ENCODE measurements around the gene EFTUD2. TPM values are rescaled to one million over a fixed set of nuclear protein-coding genes. Genes with fewer than 3 reads are reported as not detected.

The EFTUD2 gene
- total RNA-seq, 4 donors from 2014 or later = 62.5 to 131 (median 75.0) TPM

DNA sequence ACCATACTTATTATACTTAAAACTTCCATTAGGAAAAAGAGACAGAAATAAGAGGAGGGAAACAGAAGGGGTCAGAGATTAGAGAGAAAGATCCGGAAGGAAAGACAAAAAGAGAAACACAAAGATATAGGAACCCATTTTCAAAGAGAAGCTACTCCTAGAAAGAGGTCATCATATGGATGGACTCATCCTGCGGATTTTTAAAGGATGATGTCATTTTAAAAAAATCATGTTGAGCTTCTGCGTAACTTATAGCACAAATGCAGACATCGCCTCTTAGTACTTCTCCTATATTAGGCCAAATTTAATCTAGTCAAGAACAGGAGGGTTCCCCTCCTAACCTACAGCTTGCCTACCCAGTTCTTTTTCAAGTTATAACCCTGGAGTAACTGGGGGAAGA lies 18.1 kb downstream of the EFTUD2 start:
- DNase-seq (ENCODE audit: low spot score) (no peak), ATAC-seq (ENCODE audit: low FRiP score) (no peak)
- TF ChIP-seq, protein P1, sequence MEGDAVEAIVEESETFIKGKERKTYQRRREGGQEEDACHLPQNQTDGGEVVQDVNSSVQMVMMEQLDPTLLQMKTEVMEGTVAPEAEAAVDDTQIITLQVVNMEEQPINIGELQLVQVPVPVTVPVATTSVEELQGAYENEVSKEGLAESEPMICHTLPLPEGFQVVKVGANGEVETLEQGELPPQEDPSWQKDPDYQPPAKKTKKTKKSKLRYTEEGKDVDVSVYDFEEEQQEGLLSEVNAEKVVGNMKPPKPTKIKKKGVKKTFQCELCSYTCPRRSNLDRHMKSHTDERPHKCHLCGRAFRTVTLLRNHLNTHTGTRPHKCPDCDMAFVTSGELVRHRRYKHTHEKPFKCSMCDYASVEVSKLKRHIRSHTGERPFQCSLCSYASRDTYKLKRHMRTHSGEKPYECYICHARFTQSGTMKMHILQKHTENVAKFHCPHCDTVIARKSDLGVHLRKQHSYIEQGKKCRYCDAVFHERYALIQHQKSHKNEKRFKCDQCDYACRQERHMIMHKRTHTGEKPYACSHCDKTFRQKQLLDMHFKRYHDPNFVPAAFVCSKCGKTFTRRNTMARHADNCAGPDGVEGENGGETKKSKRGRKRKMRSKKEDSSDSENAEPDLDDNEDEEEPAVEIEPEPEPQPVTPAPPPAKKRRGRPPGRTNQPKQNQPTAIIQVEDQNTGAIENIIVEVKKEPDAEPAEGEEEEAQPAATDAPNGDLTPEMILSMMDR (IDR thresholded peaks at IDR 0.05) = no peak

DNA sequence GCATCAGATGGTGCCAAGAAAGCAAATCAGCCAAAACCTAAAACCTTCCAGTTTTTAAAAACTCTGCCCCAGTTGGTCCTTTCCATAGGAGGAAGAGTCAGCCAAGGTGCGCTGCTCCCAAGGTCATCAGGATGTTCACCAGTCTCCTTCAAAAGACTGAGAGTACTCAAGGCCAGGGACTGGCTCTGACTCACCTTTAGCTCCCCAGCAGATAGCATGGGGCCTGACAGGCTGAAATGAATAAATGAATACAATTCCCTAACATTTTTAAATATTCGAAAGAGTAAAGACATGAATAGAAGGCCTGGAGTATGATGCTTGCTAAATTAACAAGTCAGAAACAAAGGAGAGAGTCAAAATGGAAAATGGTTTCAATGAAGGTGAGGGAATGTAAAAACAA lies 19.2 kb downstream of the EFTUD2 start:
- TF ChIP-seq, protein P1 (IDR thresholded peaks at IDR 0.05) = no peak
- ATAC-seq (ENCODE audit: low FRiP score) (no peak), DNase-seq (ENCODE audit: low spot score) (no peak)

DNA sequence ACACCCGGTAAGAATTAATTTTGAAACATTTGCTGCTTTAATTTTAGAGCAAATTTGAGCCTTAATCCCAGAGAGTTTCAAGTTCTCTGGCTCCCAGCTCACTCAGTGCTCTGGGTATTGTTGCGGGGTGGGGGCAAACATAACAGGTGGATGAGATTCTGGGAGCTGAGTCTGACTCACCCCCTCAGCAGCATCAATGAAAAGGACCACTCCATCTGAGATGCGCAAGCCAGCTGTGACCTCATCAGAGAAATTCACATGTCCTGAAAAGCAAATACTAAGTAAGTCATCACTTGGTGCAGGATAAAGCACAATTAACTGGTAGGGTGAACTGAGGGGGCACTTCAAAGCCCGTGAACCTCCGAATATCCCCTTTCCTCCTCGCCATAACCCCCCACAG lies 19.9 kb downstream of the EFTUD2 start:
- no peak for DNase-seq (ENCODE audit: low spot score)
- TF ChIP-seq, protein P1 (IDR thresholded peaks at IDR 0.05) = no peak
- ATAC-seq (ENCODE audit: low FRiP score) = no peak

DNA sequence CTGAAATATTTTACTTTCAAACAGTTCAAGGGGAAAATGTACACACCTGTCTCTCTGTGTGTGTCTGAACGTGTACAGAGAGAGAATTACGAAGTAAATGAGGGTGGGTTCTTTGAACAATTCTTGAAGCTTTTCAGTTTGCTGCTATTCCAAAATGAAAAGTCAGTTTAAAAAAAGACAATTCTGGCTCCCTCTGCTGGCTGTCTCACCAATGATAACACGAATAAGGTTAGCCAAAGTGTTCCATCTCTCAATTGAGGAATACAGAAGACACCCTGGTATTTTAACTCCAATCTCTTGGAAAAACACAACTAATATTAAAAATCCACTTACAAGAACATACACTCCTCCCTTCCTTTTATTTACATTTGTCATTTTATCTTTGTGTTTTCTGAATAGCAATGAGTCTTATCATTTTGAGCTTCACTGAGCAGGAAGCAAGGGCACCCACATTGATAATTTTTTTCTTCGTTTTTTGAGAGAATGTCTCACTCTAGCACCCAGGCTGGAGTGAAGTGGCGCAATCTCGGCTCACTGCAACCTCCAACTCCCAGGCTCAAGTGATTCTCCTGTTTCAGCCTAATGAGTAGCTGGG lies 20.5 kb downstream of the EFTUD2 start:
- DNase-seq (ENCODE audit: low spot score) (no peak), ATAC-seq (ENCODE audit: low FRiP score) (no peak)
- TF ChIP-seq, protein P1 (IDR thresholded peaks at IDR 0.05) = no peak

DNA sequence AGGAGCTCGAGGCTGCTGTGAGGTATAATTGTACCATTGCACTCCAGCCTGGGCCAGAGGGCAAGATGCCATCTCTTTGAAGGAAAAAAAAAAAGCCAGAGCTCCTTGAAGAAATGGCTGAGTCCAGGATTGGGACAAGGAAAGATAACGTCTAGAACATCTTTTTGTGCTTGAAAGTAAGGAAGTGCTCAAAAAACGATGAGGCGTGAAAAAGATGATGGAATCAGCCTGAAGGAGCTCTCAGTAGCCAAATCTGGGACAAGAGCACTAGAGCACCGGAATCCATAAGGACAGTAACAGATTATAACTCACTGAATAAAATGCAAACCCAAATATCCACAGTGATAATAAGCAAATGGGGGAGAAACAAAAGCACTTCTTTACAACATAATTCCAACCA lies 22.1 kb downstream of the EFTUD2 start:
- TF ChIP-seq, protein P1 (IDR thresholded peaks at IDR 0.05) = no peak
- DNase-seq (ENCODE audit: low spot score) (no peak), ATAC-seq (ENCODE audit: low FRiP score) (no peak)

DNA sequence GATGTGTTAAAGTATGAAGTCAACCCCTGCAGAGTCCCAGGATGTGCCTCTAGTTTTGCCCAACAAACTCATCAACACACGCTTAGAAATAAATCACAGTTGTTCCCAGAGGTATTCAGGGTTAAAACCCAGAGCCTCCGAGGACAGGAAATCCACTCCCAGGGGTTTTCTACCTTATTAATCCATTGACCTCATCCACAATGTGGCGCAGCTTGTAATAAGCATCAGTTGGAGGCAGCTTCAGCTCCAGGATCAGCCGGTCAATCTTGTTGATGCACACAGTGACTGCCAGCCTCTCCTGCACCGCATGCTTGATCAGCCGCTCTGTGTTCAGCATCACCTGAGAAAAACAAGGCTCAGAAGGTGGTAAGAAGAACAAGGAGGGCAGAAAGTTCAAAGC lies 23.5 kb downstream of the EFTUD2 start:
- no peak for DNase-seq (ENCODE audit: low spot score)
- ATAC-seq (ENCODE audit: low FRiP score) = no peak
- TF ChIP-seq, protein P1 (IDR thresholded peaks at IDR 0.05) = no peak

DNA sequence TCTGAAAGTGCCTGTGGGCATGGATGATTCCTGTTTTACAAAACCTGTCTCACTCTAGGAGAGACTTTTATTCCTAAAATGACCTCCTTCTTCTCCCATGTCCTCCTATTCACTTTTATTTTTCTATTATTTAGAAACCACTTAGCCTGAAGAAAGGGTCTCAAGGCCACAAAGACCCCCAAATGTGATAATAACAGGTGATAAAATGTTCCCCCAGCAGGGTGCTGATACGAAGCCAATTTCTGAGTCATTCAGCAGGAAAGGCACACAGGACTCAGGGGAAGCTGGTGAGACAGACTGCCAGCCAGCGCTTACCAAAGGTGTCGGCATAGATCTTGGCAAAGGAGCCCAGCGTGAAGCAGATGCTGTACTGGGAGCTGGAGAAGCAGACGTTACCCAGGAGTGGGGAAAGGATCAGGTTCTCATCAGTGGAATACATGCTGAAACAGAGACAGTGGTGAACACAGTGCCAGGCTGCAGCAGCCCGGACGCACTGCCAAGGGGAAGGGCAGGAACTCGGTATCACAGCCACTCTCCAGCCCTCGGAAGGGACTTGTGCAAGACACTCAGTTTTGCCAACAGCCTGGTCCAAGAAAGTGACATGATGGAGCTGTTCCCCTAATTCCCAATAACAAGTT lies 27.0 kb downstream of the EFTUD2 start:
- no peak for DNase-seq (ENCODE audit: low spot score)
- no peak for ATAC-seq (ENCODE audit: low FRiP score)
- TF ChIP-seq, protein P1 (IDR thresholded peaks at IDR 0.05) = no peak
